HG03520 (cell line): ENCODE measurements around the gene FARP2.
"Not testable (repeated sequence)": the region's sequence is repeated elsewhere in the genome, so short reads cannot be mapped to it uniquely, and the experiment has no call there.

Experiments
- ATAC-seq: cut with Tn5 transposase; IDR thresholded peaks from one replicate; pipeline ENCODE4 v1.9.1; 2021; ENCODE audit warnings: mild to moderate bottlenecking, moderate library complexity; ENCODE audit not compliant: unreplicated experiment

FARP2 gene

GRCh38 chr2:241399941-241400922 is 44.1 kb downstream of the FARP2 start:
- ATAC-seq = no peak

GRCh38 chr2:241408849-241409248 is 52.8 kb downstream of the FARP2 start:
- ATAC-seq = no peak

GRCh38 chr2:241410739-241411176 is 54.7 kb downstream of the FARP2 start:
- ATAC-seq = no peak

- no peak for ATAC-seq
Measured at GRCh38 chr2:241412144-241412543, 56.1 kb downstream of the FARP2 start.

GRCh38 chr2:241413501-241413900 is 57.4 kb downstream of the FARP2 start:
- not testable (repeated sequence) for ATAC-seq

- ATAC-seq = no peak
Measured at GRCh38 chr2:241413929-241414580, 58.0 kb downstream of the FARP2 start.

GRCh38 chr2:241415196-241415595 is 59.1 kb downstream of the FARP2 start:
- no peak for ATAC-seq

- no peak for ATAC-seq
Measured at GRCh38 chr2:241417626-241418025, 61.5 kb downstream of the FARP2 start.

- ATAC-seq = no peak
Measured at GRCh38 chr2:241421330-241421729, 65.2 kb downstream of the FARP2 start.

GRCh38 chr2:241421942-241422341 is 65.9 kb downstream of the FARP2 start:
- not testable (repeated sequence) for ATAC-seq

GRCh38 chr2:241422350-241422749 is 66.3 kb downstream of the FARP2 start:
- ATAC-seq = no peak

- ATAC-seq = not testable (repeated sequence)
Measured at GRCh38 chr2:241423489-241423888, 67.4 kb downstream of the FARP2 start.

GRCh38 chr2:241425368-241425767 is 69.3 kb downstream of the FARP2 start:
- ATAC-seq = no peak

- no peak for ATAC-seq
Measured at GRCh38 chr2:241430178-241430577, 74.1 kb downstream of the FARP2 start.

GRCh38 chr2:241432824-241433448 is 76.9 kb downstream of the FARP2 start:
- no peak for ATAC-seq

- ATAC-seq = no peak
Measured at GRCh38 chr2:241437179-241437578, 81.1 kb downstream of the FARP2 start.

- ATAC-seq = no peak
Measured at GRCh38 chr2:241441492-241441891, 85.4 kb downstream of the FARP2 start.

GRCh38 chr2:241443486-241444223 is 87.6 kb downstream of the FARP2 start:
- no peak for ATAC-seq

GRCh38 chr2:241445426-241445825 is 89.3 kb downstream of the FARP2 start:
- ATAC-seq = no peak

- not testable (repeated sequence) for ATAC-seq
Measured at GRCh38 chr2:241450092-241450491, 94.0 kb downstream of the FARP2 start.
